Liver (tissue), 9 donors: Measurements from ENCODE around the gene EP400. TPM values are rescaled to one million over a fixed set of nuclear protein-coding genes. Genes with fewer than 3 reads are reported as not detected.

Experiments used
- DNase-seq: peaks from one replicate; pipeline ENCODE4 v3.0.0-alpha.2; 2017; ENCODE audit warnings: low spot score
- H3K27ac ChIP-seq, 2 donors: one replicate each; pipeline ENCODE4 v1.7.0; 2013; ENCODE audit warnings: inconsistent platforms in 2 of 2, low read length in 2 of 2, control low read depth in 1 of 2, low read depth in 1 of 2, mild to moderate bottlenecking in 1 of 2
- H3K27me3 ChIP-seq, 4 donors: one replicate each; pipeline versions ENCODE4 v1.6.1 to v1.7.0; 2013; ENCODE audit warnings: low read length in 3 of 4, inconsistent platforms in 1 of 4, mild to moderate bottlenecking in 1 of 4, moderate library complexity in 1 of 4; ENCODE audit not compliant: control insufficient read depth in 4 of 4, insufficient read depth in 4 of 4
- H3K36me3 ChIP-seq, 4 donors: one replicate each; pipeline versions ENCODE4 v1.6.1 to v1.7.0; 2013; ENCODE audit warnings: low read length in 3 of 4, mild to moderate bottlenecking in 3 of 4, low read depth in 1 of 4, moderate library complexity in 1 of 4; ENCODE audit not compliant: control insufficient read depth in 4 of 4, insufficient read depth in 3 of 4
- H3K4me1 ChIP-seq, 4 donors: one replicate each; pipeline versions ENCODE4 v1.6.1 to v1.7.0; 2013; ENCODE audit warnings: low read length in 3 of 4, mild to moderate bottlenecking in 3 of 4, moderate library complexity in 1 of 4; ENCODE audit not compliant: control insufficient read depth in 4 of 4, insufficient read depth in 4 of 4
- H3K4me3 ChIP-seq, 3 donors: one replicate each; pipeline versions ENCODE4 v1.6.1 to v1.7.0; 2013; ENCODE audit warnings: low read length in 3 of 3, control low read depth in 1 of 3, low read depth in 1 of 3, mild to moderate bottlenecking in 1 of 3
- H3K9ac ChIP-seq, 2 donors: one replicate each; pipeline ENCODE4 v1.7.0; 2013; ENCODE audit warnings: low read length in 2 of 2, mild to moderate bottlenecking in 2 of 2, moderate library complexity in 2 of 2, control low read depth in 1 of 2, low read depth in 1 of 2
- H3K9me3 ChIP-seq, 4 donors: one replicate each; pipeline versions ENCODE4 v1.6.1 to v1.7.0; 2013; ENCODE audit warnings: low read length in 3 of 4; ENCODE audit not compliant: control insufficient read depth in 4 of 4
- EGR1 ChIP-seq, 2 donors: IDR thresholded peaks; 2 replicates each; pipeline ENCODE4 v1.6.1; 2016 to 2018; ENCODE audit warnings: antibody characterized with exemption in 2 of 2, low read depth in 2 of 2
- FOXA1 ChIP-seq: IDR thresholded peaks from 2 replicates; pipeline ENCODE4 v1.6.1; 2016; ENCODE audit warnings: antibody characterized with exemption
- FOXA2 ChIP-seq: IDR thresholded peaks from 2 replicates; pipeline ENCODE4 v1.6.1; 2016; ENCODE audit warnings: antibody characterized with exemption
- GABPA ChIP-seq, 2 donors: IDR thresholded peaks in 1 of 2; conservative IDR thresholded peaks in 1 of 2; 2 replicates each; pipeline ENCODE4 v1.6.1; 2016; ENCODE audit warnings: antibody characterized with exemption in 2 of 2, mild to moderate bottlenecking in 1 of 2, moderate library complexity in 1 of 2
- HNF4A ChIP-seq, 2 donors: conservative IDR thresholded peaks; 2 replicates each; pipeline ENCODE4 v1.6.1; 2016; ENCODE audit warnings: antibody characterized with exemption in 2 of 2, mild to moderate bottlenecking in 2 of 2
- HNF4G ChIP-seq: IDR thresholded peaks from 2 replicates; pipeline ENCODE4 v1.6.1; 2016; ENCODE audit warnings: antibody characterized with exemption
- JUND ChIP-seq, 2 donors: IDR thresholded peaks; 2 replicates each; pipeline ENCODE4 v1.6.1; 2016; ENCODE audit warnings: antibody characterized with exemption in 2 of 2
- NR2F2 ChIP-seq: IDR thresholded peaks from 2 replicates; pipeline ENCODE4 v1.6.1; 2016; ENCODE audit warnings: antibody characterized with exemption
- RAD21 ChIP-seq, 2 donors: IDR thresholded peaks; 2 replicates each; pipeline ENCODE4 v1.6.1; 2016; ENCODE audit warnings: antibody characterized with exemption in 2 of 2, mild to moderate bottlenecking in 2 of 2
- RXRA ChIP-seq, 2 donors: IDR thresholded peaks; 2 replicates each; pipeline ENCODE4 v1.6.1; 2017 to 2018; ENCODE audit warnings: antibody characterized with exemption in 2 of 2, mild to moderate bottlenecking in 1 of 2
- SP1 ChIP-seq: IDR thresholded peaks from 2 replicates; pipeline ENCODE4 v1.6.1; 2018; ENCODE audit warnings: antibody characterized with exemption, mild to moderate bottlenecking
- TAF1 ChIP-seq: conservative IDR thresholded peaks from 2 replicates; pipeline ENCODE4 v1.6.1; 2016; ENCODE audit warnings: antibody characterized with exemption, mild to moderate bottlenecking
- WGBS: extraction: QIAGEN DNeasy Blood & Tissue Kit; methylation state at CpG from one replicate; pipeline ENCODE4 v1.1.7; 2013; 5-methylcytosine and 5-hydroxymethylcytosine counted together
- polyA plus RNA-seq, 2 donors: library from polyadenylated mRNA; stranded (reverse) in 1 of 2; unstranded in 1 of 2; fragments of 200-250 nt in 1 of 2; fragments of >200 nt in 1 of 2; fragmentation: Nextera tagmentation in 1 of 2; extraction: Ambion mirVana in 1 of 2; gene quantifications; one replicate each; pipeline versions ENCODE4 v1.2.1 to v1.2.3, GENCODE V29; 2013 to 2015
- total RNA-seq, 2 donors: library from RNA; depleted of rRNA; stranded (reverse); fragments of >200 nt; gene quantifications; one replicate each; pipeline ENCODE4 v1.2.3, GENCODE V29; 2014
- TF ChIP-seq, protein P1 (sequence below): IDR thresholded peaks from 2 replicates; pipeline ENCODE4 v1.6.1; 2016; ENCODE audit warnings: antibody characterized with exemption
- TF ChIP-seq, protein P2 (sequence below): IDR thresholded peaks from 2 replicates; pipeline ENCODE4 v1.6.1; 2016; ENCODE audit warnings: antibody characterized with exemption
- TF ChIP-seq, protein P3 (sequence below): IDR thresholded peaks from 2 replicates; pipeline ENCODE4 v1.6.1; 2016; ENCODE audit warnings: antibody characterized with exemption
- TF ChIP-seq, protein P4 (sequence below): IDR thresholded peaks from 2 replicates; pipeline ENCODE4 v1.6.1; 2016; ENCODE audit warnings: antibody characterized with exemption, mild to moderate bottlenecking
- TF ChIP-seq, protein P5 (sequence below): fragments of 150-350 bp; IDR thresholded peaks from 2 replicates; pipeline ENCODE4 v1.5.1; 2017; ENCODE audit warnings: improper control_type of control experiment, low read depth, low read length; ENCODE audit not compliant: missing input control
- donor health status: healthy.
- donor health status: healthy.
- donor health status: healthy.
- donor health status: healthy.
- donor health status: healthy.

The EP400 gene
- total and polyA plus RNA-seq, 4 donors = 4.7 to 12.4 (median 7.1) TPM

DNA sequence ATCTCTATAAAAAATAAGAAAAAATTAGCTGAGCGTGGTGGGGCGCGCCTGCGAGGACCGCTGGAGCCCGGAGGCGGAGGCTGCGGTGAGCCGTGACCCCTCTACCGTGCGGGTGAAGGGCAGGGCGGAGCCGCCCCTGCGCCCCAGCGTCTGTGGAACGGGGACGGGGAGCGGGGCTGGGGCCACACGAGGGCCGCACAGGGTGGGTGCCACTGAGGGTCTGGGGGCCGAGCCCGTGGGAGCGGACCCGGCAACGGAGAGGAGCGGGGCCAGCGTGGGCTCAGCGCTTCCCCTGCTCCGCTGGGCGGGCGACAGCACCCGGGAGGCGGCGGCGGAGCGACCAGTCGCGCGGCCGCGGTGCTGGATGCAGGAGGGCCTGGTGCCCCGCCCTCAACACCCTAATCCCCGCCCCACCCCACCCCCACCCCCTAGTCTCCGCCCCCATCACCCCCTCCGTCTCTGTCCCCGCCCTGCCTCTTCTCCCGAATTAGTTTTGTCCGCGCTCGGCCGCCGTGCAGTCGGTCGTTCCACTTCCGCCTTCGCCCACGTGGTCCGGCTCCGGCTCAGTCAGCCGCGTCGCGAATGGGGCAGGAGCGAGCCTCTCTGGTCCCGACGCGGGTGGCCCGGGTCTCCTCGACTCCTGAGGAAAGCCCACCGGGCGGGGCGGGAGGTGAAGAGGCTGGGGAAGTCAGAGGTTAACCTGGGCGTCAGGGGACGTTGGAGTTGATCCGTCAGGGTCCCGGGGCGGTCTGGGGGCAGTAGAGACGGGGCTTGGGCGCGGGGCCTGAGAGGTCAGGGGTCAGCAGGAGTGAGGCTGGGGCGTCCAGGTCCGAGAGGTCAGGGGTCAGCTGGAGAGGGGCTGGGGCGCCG lies 20.8 kb upstream of the EP400 start, which contains the start of gene PUS1 (continued):
- TF ChIP-seq, protein P1, sequence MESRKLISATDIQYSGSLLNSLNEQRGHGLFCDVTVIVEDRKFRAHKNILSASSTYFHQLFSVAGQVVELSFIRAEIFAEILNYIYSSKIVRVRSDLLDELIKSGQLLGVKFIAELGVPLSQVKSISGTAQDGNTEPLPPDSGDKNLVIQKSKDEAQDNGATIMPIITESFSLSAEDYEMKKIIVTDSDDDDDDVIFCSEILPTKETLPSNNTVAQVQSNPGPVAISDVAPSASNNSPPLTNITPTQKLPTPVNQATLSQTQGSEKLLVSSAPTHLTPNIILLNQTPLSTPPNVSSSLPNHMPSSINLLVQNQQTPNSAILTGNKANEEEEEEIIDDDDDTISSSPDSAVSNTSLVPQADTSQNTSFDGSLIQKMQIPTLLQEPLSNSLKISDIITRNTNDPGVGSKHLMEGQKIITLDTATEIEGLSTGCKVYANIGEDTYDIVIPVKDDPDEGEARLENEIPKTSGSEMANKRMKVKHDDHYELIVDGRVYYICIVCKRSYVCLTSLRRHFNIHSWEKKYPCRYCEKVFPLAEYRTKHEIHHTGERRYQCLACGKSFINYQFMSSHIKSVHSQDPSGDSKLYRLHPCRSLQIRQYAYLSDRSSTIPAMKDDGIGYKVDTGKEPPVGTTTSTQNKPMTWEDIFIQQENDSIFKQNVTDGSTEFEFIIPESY = no peak

DNA sequence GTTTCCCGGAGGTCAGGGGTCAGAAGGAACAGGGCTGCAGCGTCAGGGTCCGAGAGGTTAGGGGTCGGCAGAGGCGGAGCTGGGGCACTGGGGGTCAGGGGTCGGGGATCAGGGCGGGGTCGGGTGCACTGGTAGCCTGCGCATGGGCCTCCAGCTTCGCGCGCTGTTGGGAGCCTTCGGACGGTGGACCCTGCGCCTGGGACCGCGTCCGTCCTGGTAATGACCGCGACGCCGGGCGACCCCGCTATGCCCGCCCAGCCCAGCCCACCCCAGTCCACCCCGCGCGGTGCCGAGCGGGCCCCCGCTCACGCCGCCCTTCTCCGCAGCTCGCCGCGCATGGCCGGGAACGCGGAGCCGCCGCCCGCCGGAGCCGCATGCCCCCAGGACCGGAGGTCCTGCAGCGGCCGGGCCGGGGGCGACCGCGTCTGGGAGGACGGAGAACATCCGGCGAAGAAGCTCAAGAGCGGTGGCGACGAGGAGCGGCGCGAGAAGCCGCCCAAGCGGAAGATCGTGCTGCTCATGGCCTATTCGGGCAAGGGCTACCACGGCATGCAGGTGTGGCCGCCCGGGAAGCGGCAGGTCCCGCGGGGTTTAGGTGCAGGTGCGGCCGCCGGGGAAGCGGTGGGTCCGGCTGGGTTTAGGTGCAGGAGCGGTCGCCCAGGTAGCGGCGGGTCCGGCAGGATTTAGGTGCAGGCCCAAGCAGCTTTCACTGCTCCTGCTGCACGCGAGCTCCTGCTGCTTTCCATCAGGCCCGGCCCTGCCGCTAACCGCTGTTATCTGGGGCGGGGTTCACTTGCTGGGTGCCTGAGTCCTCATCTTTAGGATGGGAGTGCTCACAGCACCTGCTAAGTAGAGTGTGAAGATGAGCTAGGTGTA lies 19.9 kb upstream of the EP400 start:
- WGBS = 1% methylated on average over 87 of the region's 87 CpGs
- Histone ChIP-seq H3K36me3 (peaks cover 5 to 29% (median 25%) of the 10 kb centered on the region in 4 donors), H3K9ac (peak overlapping the region in 1 of 2 donors; percentile 54), H3K9me3 (no peaks in the 10 kb centered on the region), H3K27ac (peak overlapping the region; percentile 9 to 65), H3K4me1 (peaks cover 0 to 15% (median 9%) of the 10 kb centered on the region in 4 donors), H3K27me3 (no peaks in the 10 kb centered on the region), H3K4me3 (peak overlapping the region; percentile 67 to 93 (median 89))
- peak in 1 of 2 donors; percentile 8 for TF ChIP-seq RXRA (IDR thresholded peaks at IDR 0.05)
- no peak for TF ChIP-seq FOXA1
- peak; percentile 62 for DNase-seq

DNA sequence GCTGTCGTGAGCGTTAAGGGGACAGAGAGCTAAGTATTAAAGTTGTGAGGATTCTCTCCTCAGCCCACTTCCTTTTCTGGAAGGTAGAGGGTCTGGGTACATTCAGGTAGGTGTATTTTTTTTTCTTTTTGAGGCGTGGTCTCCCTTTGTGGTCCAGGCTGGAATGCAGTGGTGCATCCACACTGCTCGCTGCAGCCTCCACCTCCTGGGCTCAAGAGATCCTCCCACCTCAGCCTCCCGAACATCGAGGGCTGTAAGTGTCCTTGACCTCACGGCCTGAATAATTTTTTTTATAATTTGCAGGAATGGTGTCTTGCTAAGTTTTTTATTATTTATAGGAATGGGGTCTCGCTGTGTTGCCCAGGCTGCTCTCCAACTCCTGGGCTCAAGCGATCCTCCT lies 19.2 kb upstream of the EP400 start:
- H3K9ac ChIP-seq = no peak overlapping the region
- H3K36me3 ChIP-seq = peaks cover 5 to 34% (median 29%) of the 10 kb centered on the region in 4 donors
- H3K4me1 ChIP-seq = peaks cover 0 to 15% (median 9%) of the 10 kb centered on the region in 4 donors
- no peaks in the 10 kb centered on the region for H3K9me3 ChIP-seq
- no peak overlapping the region for H3K27ac ChIP-seq
- TF ChIP-seq JUND (IDR thresholded peaks at IDR 0.05) = no peak
- TF ChIP-seq HNF4G = no peak
- TF ChIP-seq, protein P2, sequence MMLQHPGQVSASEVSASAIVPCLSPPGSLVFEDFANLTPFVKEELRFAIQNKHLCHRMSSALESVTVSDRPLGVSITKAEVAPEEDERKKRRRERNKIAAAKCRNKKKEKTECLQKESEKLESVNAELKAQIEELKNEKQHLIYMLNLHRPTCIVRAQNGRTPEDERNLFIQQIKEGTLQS = no peak
- TF ChIP-seq RAD21 (IDR thresholded peaks at IDR 0.05) = no peak
- TF ChIP-seq FOXA1 = no peak
- TF ChIP-seq, protein P3, sequence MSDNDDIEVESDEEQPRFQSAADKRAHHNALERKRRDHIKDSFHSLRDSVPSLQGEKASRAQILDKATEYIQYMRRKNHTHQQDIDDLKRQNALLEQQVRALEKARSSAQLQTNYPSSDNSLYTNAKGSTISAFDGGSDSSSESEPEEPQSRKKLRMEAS = no peak
- TF ChIP-seq GABPA (IDR thresholded peaks at IDR 0.05 in 1 of 2, conservative IDR thresholded peaks at IDR 0.05 in 1 of 2) = no peak
- TF ChIP-seq TAF1 = no peak
- no peak for TF ChIP-seq HNF4A (conservative IDR thresholded peaks at IDR 0.05)
- TF ChIP-seq FOXA2 = no peak
- TF ChIP-seq, protein P4, sequence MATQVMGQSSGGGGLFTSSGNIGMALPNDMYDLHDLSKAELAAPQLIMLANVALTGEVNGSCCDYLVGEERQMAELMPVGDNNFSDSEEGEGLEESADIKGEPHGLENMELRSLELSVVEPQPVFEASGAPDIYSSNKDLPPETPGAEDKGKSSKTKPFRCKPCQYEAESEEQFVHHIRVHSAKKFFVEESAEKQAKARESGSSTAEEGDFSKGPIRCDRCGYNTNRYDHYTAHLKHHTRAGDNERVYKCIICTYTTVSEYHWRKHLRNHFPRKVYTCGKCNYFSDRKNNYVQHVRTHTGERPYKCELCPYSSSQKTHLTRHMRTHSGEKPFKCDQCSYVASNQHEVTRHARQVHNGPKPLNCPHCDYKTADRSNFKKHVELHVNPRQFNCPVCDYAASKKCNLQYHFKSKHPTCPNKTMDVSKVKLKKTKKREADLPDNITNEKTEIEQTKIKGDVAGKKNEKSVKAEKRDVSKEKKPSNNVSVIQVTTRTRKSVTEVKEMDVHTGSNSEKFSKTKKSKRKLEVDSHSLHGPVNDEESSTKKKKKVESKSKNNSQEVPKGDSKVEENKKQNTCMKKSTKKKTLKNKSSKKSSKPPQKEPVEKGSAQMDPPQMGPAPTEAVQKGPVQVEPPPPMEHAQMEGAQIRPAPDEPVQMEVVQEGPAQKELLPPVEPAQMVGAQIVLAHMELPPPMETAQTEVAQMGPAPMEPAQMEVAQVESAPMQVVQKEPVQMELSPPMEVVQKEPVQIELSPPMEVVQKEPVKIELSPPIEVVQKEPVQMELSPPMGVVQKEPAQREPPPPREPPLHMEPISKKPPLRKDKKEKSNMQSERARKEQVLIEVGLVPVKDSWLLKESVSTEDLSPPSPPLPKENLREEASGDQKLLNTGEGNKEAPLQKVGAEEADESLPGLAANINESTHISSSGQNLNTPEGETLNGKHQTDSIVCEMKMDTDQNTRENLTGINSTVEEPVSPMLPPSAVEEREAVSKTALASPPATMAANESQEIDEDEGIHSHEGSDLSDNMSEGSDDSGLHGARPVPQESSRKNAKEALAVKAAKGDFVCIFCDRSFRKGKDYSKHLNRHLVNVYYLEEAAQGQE = no peak
- TF ChIP-seq SP1 = no peak
- TF ChIP-seq, protein P5, sequence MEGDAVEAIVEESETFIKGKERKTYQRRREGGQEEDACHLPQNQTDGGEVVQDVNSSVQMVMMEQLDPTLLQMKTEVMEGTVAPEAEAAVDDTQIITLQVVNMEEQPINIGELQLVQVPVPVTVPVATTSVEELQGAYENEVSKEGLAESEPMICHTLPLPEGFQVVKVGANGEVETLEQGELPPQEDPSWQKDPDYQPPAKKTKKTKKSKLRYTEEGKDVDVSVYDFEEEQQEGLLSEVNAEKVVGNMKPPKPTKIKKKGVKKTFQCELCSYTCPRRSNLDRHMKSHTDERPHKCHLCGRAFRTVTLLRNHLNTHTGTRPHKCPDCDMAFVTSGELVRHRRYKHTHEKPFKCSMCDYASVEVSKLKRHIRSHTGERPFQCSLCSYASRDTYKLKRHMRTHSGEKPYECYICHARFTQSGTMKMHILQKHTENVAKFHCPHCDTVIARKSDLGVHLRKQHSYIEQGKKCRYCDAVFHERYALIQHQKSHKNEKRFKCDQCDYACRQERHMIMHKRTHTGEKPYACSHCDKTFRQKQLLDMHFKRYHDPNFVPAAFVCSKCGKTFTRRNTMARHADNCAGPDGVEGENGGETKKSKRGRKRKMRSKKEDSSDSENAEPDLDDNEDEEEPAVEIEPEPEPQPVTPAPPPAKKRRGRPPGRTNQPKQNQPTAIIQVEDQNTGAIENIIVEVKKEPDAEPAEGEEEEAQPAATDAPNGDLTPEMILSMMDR = no peak
- TF ChIP-seq, protein P1 = no peak
- TF ChIP-seq NR2F2 = no peak
- no peak for TF ChIP-seq RXRA (IDR thresholded peaks at IDR 0.05)
- TF ChIP-seq EGR1 (IDR thresholded peaks at IDR 0.05; ENCODE audit: low read depth in 2 of 2) = no peak
- 89% methylated on average over 9 of the region's 9 CpGs for WGBS
- H3K27me3 ChIP-seq = no peaks in the 10 kb centered on the region
- H3K4me3 ChIP-seq = peak overlapping the region; percentile 67 to 93 (median 81)
- DNase-seq = no peak
